Smooth muscle cell (in vitro differentiated cells): ENCODE results near the gene GAMT. TPM values are rescaled to one million over a fixed set of nuclear protein-coding genes. Genes with fewer than 3 reads are reported as not detected.
A peak's percentile ranks its signal among the peaks of the same experiment; 100 is the strongest.

Experiments
- DNase-seq: peaks from one replicate; lab custom pipeline; 2025; ENCODE audit not compliant: unreplicated experiment; lab: John Stamatoyannopoulos, UW
- H2AFZ ChIP-seq: fragments of 200-600 bp; sonication (generic); 2 replicates; pipeline ENCODE4 v1.6.0; 2016; ENCODE audit warnings: antibody characterized with exemption, low read depth, mild to moderate bottlenecking
- H3F3A ChIP-seq: fragments of 200-600 bp; sonication (generic); 2 replicates; pipeline ENCODE4 v1.6.0; 2017; ENCODE audit warnings: antibody characterized with exemption, low read depth
- H3K27ac ChIP-seq: fragments of 200-600 bp; sonication (generic); 2 replicates; pipeline ENCODE4 v1.5.1; 2016; ENCODE audit warnings: low read depth, mild to moderate bottlenecking
- H3K27me3 ChIP-seq: fragments of 200-600 bp; sonication (generic); 2 replicates; pipeline ENCODE4 v1.6.1; 2016; ENCODE audit warnings: low read depth, mild to moderate bottlenecking
- H3K36me3 ChIP-seq: fragments of 200-600 bp; sonication (generic); 2 replicates; pipeline ENCODE4 v1.5.1; 2016; ENCODE audit warnings: low read depth
- H3K4me1 ChIP-seq: fragments of 200-600 bp; sonication (generic); 2 replicates; pipeline ENCODE4 v1.5.1; 2016; ENCODE audit warnings: low read depth
- H3K4me2 ChIP-seq: fragments of 200-600 bp; sonication (generic); 2 replicates; pipeline ENCODE4 v1.6.0; 2016; ENCODE audit warnings: mild to moderate bottlenecking
- H3K4me3 ChIP-seq: fragments of 200-600 bp; sonication (generic); 2 replicates; pipeline ENCODE4 v1.5.1; 2016; ENCODE audit warnings: mild to moderate bottlenecking
- H3K79me2 ChIP-seq: fragments of 200-600 bp; sonication (generic); 2 replicates; pipeline ENCODE4 v1.6.0; 2016; ENCODE audit warnings: low read depth, mild to moderate bottlenecking
- H3K9ac ChIP-seq: fragments of 200-600 bp; sonication (generic); 2 replicates; pipeline ENCODE4 v1.6.0; 2016; ENCODE audit warnings: low read depth
- H3K9me3 ChIP-seq: fragments of 200-600 bp; sonication (generic); replicated peaks from 2 replicates; pipeline ENCODE4 v1.5.1; 2016; ENCODE audit warnings: low read depth
- H4K20me1 ChIP-seq: fragments of 200-600 bp; sonication (generic); 2 replicates; pipeline ENCODE4 v1.6.0; 2016; ENCODE audit warnings: low read depth
- CTCF ChIP-seq: fragments of 200-600 bp; sonication (generic); IDR thresholded peaks from 2 replicates; pipeline ENCODE4 v1.5.1; 2017; ENCODE audit warnings: borderline replicate concordance, mild to moderate bottlenecking, antibody characterized with exemption; ENCODE audit not compliant: insufficient read depth, poor library complexity, severe bottlenecking
- WGBS: methylation state at CpG from one replicate; pipeline ENCODE4 v1.1.7; 2016; ENCODE audit warnings: low lambda C conversion rate; 5-methylcytosine and 5-hydroxymethylcytosine counted together
- polyA plus RNA-seq: library from polyadenylated mRNA; unstranded; fragments of >200 nt; fragmentation: Nextera tagmentation; extraction: Ambion mirVana; gene quantifications from 2 replicates; pipeline ENCODE4 v1.2.1, GENCODE V29; 2016
- total RNA-seq: library from RNA; depleted of rRNA; stranded (reverse); fragments of >200 nt; gene quantifications from 2 replicates; pipeline ENCODE4 v1.2.3, GENCODE V29; 2014

Gene GAMT
- total and polyA plus RNA-seq, 2 experiments from 2014 or later, result 22.3 to 35.2 TPM

GRCh38 chr19:1437609-1438008, 36.3 kb upstream of the GAMT start:
- H3K4me1 ChIP-seq, result peaks cover 9% of the 10 kb centered on the region
- H2AFZ ChIP-seq, result no peak overlapping the region
- no peak for TF ChIP-seq CTCF
- peaks cover 59% of the 10 kb centered on the region for H4K20me1 ChIP-seq
- H3K9me3 ChIP-seq, result no peaks in the 10 kb centered on the region
- H3K4me3 ChIP-seq, result peak overlapping the region; percentile 72
- WGBS, result 83% methylated on average over 8 of the region's 8 CpGs
- no peak for DNase-seq
- no peaks in the 10 kb centered on the region for H3K36me3 ChIP-seq
- peaks cover 37% of the 10 kb centered on the region for H3K79me2 ChIP-seq
- peaks cover 22% of the 10 kb centered on the region for H3F3A ChIP-seq
- no peak overlapping the region for H3K9ac ChIP-seq
- no peaks in the 10 kb centered on the region for H3K27me3 ChIP-seq
- peak overlapping the region; percentile 46 for H3K27ac ChIP-seq
- peak overlapping the region; percentile 54 for H3K4me2 ChIP-seq

- Histone ChIP-seq H3K9ac (no peak overlapping the region), H3K4me1 (peaks cover 9% of the 10 kb centered on the region), H3F3A (peaks cover 10% of the 10 kb centered on the region), H3K9me3 (no peaks in the 10 kb centered on the region), H3K27me3 (no peaks in the 10 kb centered on the region), H4K20me1 (peaks cover 51% of the 10 kb centered on the region), H3K4me3 (no peak overlapping the region), H3K27ac (peak overlapping the region; percentile 3), H3K36me3 (no peaks in the 10 kb centered on the region), H2AFZ (no peak overlapping the region), H3K79me2 (peaks cover 29% of the 10 kb centered on the region), H3K4me2 (no peak overlapping the region)
- no peak for DNase-seq
- TF ChIP-seq CTCF, result no peak
- WGBS, result 97% methylated on average over 21 of the region's 21 CpGs
These were observed 34.1 kb upstream of the GAMT start for GRCh38 chr19:1435378-1435989.

- TF ChIP-seq CTCF, result no peak
- H3K9me3 ChIP-seq, result no peaks in the 10 kb centered on the region
- no peak overlapping the region for H2AFZ ChIP-seq
- H3K9ac ChIP-seq, result no peak overlapping the region
- H3F3A ChIP-seq, result peaks cover 10% of the 10 kb centered on the region
- no peaks in the 10 kb centered on the region for H3K27me3 ChIP-seq
- peaks cover 23% of the 10 kb centered on the region for H3K79me2 ChIP-seq
- peaks cover 4% of the 10 kb centered on the region for H3K4me1 ChIP-seq
- 92% methylated on average over 34 of the region's 39 CpGs for WGBS
- no peaks in the 10 kb centered on the region for H3K36me3 ChIP-seq
- H3K4me2 ChIP-seq, result no peak overlapping the region
- H3K4me3 ChIP-seq, result no peak overlapping the region
- no peak for DNase-seq
- no peak overlapping the region for H3K27ac ChIP-seq
- peaks cover 50% of the 10 kb centered on the region for H4K20me1 ChIP-seq
These were observed 33.3 kb upstream of the GAMT start for GRCh38 chr19:1434577-1435060.

- H3K36me3 ChIP-seq, result no peaks in the 10 kb centered on the region
- peaks cover 17% of the 10 kb centered on the region for H3K79me2 ChIP-seq
- no peak overlapping the region for H2AFZ ChIP-seq
These were observed 32.7 kb upstream of the GAMT start for GRCh38 chr19:1434040-1434366.

More at GRCh38 chr19:1434040-1434366, 32.7 kb upstream of the GAMT start:
- H4K20me1 ChIP-seq, result peaks cover 50% of the 10 kb centered on the region
- no peaks in the 10 kb centered on the region for H3K9me3 ChIP-seq
- no peak overlapping the region for H3K4me2 ChIP-seq
- DNase-seq, result no peak
- H3K27me3 ChIP-seq, result no peaks in the 10 kb centered on the region
- WGBS, result 97% methylated on average over 16 of the region's 17 CpGs
- peaks cover 10% of the 10 kb centered on the region for H3F3A ChIP-seq
- TF ChIP-seq CTCF, result no peak
- H3K4me1 ChIP-seq, result no peaks in the 10 kb centered on the region
- H3K4me3 ChIP-seq, result no peak overlapping the region
- H3K27ac ChIP-seq, result no peak overlapping the region
- no peak overlapping the region for H3K9ac ChIP-seq
